Gastroesophageal sphincter (tissue), 4 donors: Measurements from ENCODE around the gene PIBF1. TPM values are rescaled to one million over a fixed set of nuclear protein-coding genes. Genes with fewer than 3 reads are reported as not detected.

Experiments used
- ATAC-seq: fragments of 150-250 bp; one replicate; pipeline ENCODE4 v1.9.1; 2016; ENCODE audit warnings: mild to moderate bottlenecking, moderate library complexity
- H3K27ac ChIP-seq, 4 donors: fragments of 200-600 bp; sonication (generic) in 3 of 4; 1 replicate in 3 of 4; 2 replicates in 1 of 4; pipeline ENCODE4 v1.5.1; 2016 to 2019
- H3K27me3 ChIP-seq: fragments of 200-600 bp; sonication (generic); one replicate; pipeline ENCODE4 v1.5.1; 2019
- H3K36me3 ChIP-seq, 2 donors: fragments of 200-600 bp; sonication (generic); one replicate each; pipeline ENCODE4 v1.5.1; 2019; ENCODE audit warnings: control low read depth in 1 of 2
- H3K4me1 ChIP-seq, 3 donors: fragments of 200-600 bp; sonication (generic); 1 replicate in 2 of 3; 2 replicates in 1 of 3; pipeline ENCODE4 v1.5.1; 2016 to 2019; ENCODE audit warnings: control low read depth in 2 of 3
- H3K4me3 ChIP-seq, 2 donors: fragments of 200-600 bp; sonication (generic); one replicate each; pipeline ENCODE4 v1.5.1; 2019; ENCODE audit warnings: mild to moderate bottlenecking in 1 of 2, moderate library complexity in 1 of 2
- H3K9me3 ChIP-seq, 3 donors: fragments of 200-600 bp; sonication (generic); one replicate each; pipeline ENCODE4 v1.5.1; 2017 to 2019; ENCODE audit warnings: control low read depth in 2 of 3
- EP300 ChIP-seq: sonication (generic); formaldehyde crosslinking; IDR thresholded peaks from one replicate; pipeline ENCODE4 v1.6.1; 2017; ENCODE audit warnings: antibody characterized with exemption, mild to moderate bottlenecking
- POLR2A ChIP-seq, 2 donors: fragments of 450-650 bp; IDR thresholded peaks; one replicate each; pipeline ENCODE4 v1.6.1; 2017; ENCODE audit warnings: antibody characterized with exemption in 2 of 2, mild to moderate bottlenecking in 2 of 2, moderate library complexity in 1 of 2
- POLR2AphosphoS5 ChIP-seq: sonication (generic); formaldehyde crosslinking; IDR thresholded peaks from one replicate; pipeline ENCODE4 v1.6.1; 2017; ENCODE audit warnings: antibody characterized with exemption
- WGBS, 2 donors: methylation state at CpG; one replicate each; pipeline ENCODE4 v1.1.5; 2018; ENCODE audit warnings: low coverage in 1 of 2; 5-methylcytosine and 5-hydroxymethylcytosine counted together
- total RNA-seq, 4 donors: library from RNA; depleted of rRNA; stranded (reverse); fragments of >200 nt; gene quantifications; one replicate each; pipeline ENCODE4 v1.1.0, GENCODE V29; 2016
- TF ChIP-seq, protein P1 (sequence below), 4 experiments: fragments of 200-600 bp in 2 of 4; fragments of 450-650 bp in 2 of 4; sonication (generic) in 1 of 4; IDR thresholded peaks; one replicate each; pipeline ENCODE4 v1.5.1; 2017 to 2019; ENCODE audit warnings: antibody characterized with exemption in 4 of 4, mild to moderate bottlenecking in 2 of 4, moderate library complexity in 2 of 4

Gene PIBF1
- total RNA-seq, 4 donors from 2014 or later, result 13.1 to 38.4 (median 22.3) TPM

DNA sequence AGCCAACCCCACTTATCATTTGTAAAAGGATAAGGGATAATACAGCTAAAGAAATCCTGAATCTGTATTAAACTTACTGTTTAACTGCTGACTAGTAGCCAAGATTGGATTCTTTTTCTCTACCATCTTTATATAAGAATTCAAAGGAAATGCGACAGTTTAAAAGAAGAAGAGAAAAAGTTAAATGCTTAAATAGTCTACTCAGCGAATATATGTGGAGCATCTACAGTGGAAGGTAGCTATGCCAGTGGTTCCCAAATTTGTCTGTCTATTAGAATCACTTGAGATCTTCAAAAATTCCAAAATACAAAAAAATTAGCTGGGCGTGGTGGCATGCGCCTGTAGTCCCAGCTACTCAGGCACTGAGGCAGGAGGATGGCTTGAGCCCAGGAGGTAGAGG is 216.1 kb downstream of the PIBF1 start:
- Histone ChIP-seq H3K4me1 (no peaks in the 10 kb centered on the region), H3K36me3 (peaks cover 0 to 22% of the 10 kb centered on the region in 2 donors), H3K9me3 (no peaks in the 10 kb centered on the region), H3K27me3 (no peaks in the 10 kb centered on the region), H3K27ac (no peak overlapping the region), H3K4me3 (no peak overlapping the region)
- ATAC-seq, result no peak
- no peak for TF ChIP-seq EP300
- TF ChIP-seq POLR2AphosphoS5, result no peak
- TF ChIP-seq POLR2A (IDR thresholded peaks at IDR 0.05), result no peak
- TF ChIP-seq, protein P1, sequence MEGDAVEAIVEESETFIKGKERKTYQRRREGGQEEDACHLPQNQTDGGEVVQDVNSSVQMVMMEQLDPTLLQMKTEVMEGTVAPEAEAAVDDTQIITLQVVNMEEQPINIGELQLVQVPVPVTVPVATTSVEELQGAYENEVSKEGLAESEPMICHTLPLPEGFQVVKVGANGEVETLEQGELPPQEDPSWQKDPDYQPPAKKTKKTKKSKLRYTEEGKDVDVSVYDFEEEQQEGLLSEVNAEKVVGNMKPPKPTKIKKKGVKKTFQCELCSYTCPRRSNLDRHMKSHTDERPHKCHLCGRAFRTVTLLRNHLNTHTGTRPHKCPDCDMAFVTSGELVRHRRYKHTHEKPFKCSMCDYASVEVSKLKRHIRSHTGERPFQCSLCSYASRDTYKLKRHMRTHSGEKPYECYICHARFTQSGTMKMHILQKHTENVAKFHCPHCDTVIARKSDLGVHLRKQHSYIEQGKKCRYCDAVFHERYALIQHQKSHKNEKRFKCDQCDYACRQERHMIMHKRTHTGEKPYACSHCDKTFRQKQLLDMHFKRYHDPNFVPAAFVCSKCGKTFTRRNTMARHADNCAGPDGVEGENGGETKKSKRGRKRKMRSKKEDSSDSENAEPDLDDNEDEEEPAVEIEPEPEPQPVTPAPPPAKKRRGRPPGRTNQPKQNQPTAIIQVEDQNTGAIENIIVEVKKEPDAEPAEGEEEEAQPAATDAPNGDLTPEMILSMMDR (IDR thresholded peaks at IDR 0.05), result no peak
- 92 to 95% methylated on average over 4 of the region's 4 CpGs for WGBS, 2 donors

DNA sequence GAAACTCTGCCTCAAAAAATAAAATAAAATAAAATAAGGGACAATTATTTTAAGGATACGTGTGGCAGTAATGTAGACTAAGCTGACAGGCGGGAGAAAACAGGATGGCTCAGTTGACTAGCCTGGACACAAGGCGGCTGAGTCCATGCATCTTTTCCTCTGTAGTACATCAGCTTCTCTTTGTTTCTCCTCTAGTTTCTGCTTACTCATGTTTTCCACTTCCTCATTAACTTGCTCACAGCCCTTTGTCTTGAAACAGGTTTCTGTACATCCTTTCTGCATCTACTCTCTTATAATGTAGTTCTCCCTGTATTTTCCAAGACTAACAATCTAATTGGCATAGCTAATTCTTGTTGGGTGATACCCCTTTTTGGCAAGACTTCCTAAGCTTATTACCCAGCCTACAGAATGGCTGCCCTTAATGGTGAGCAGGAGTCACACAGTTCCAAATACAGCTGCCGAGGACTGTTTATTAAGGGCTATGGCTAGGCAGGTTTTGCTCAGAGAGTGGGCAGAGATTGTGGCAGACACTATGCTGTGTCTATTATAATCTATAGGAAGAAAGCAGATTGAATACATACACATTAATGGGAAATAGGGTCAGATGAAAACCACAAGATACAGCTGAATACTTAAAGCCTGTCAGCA is 218.2 kb downstream of the PIBF1 start:
- no peaks in the 10 kb centered on the region for H3K27me3 ChIP-seq
- TF ChIP-seq EP300 (no peak), POLR2AphosphoS5 (no peak), POLR2A (IDR thresholded peaks at IDR 0.05) (no peak)
- TF ChIP-seq, protein P1 (IDR thresholded peaks at IDR 0.05), result no peak
- 77 to 78% methylated on average over 3 to 4 of the region's 4 CpGs for WGBS, 2 donors
- H3K4me3 ChIP-seq, result no peak overlapping the region
- no peaks in the 10 kb centered on the region for H3K4me1 ChIP-seq
- H3K36me3 ChIP-seq, result peaks cover 0 to 41% of the 10 kb centered on the region in 2 donors
- H3K9me3 ChIP-seq, result no peaks in the 10 kb centered on the region
- ATAC-seq, result no peak
- no peak overlapping the region for H3K27ac ChIP-seq

DNA sequence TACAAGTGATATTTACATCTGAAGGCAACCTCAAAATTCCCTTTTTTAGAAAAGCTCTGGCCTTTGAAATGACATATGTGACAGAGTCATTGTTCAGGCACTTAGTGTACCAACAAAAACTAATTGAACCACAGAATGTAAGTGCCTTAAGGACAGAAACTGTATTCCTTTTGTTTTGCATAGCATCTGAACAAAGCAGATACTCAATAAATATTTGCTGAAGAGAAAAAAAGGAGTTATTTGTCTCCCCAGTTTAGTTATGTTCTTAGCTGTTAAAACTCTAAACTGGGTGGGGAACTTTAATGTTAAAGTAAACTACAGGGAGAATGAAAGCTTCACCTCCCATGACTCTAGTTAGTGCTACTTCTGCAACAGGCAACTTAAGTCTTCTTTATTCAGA is 220.0 kb downstream of the PIBF1 start:
- H3K36me3 ChIP-seq, result peaks cover 0 to 41% of the 10 kb centered on the region in 2 donors
- H3K27ac ChIP-seq, result no peak overlapping the region
- no peaks in the 10 kb centered on the region for H3K9me3 ChIP-seq
- no peak for ATAC-seq
- H3K27me3 ChIP-seq, result no peaks in the 10 kb centered on the region
- no peaks in the 10 kb centered on the region for H3K4me1 ChIP-seq
- H3K4me3 ChIP-seq, result no peak overlapping the region
- TF ChIP-seq POLR2A (IDR thresholded peaks at IDR 0.05) (no peak), EP300 (no peak), POLR2AphosphoS5 (no peak)
- TF ChIP-seq, protein P1 (IDR thresholded peaks at IDR 0.05), result no peak

DNA sequence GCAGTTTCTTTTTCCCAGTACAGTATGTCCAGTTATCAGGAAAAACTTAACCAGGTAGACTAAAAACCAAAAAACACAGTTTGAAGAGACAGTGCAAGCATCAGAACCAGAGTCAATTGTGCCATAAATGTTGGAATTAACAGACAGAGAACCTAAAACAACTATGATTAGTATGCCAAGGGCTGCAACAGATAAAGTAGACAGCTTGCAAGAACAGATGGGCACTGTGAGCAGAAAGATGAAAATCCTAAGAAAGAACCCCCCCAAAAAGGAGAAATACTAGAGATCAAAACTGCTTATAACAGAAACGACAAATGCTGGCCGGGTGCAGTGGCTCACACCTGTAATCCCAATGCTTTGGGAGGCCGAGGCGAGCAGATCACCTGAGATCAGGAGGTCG is 229.8 kb downstream of the PIBF1 start:
- H3K4me1 ChIP-seq, result no peaks in the 10 kb centered on the region
- no peak overlapping the region for H3K4me3 ChIP-seq
- no peaks in the 10 kb centered on the region for H3K27me3 ChIP-seq
- peaks cover 0 to 48% of the 10 kb centered on the region in 2 donors for H3K36me3 ChIP-seq
- WGBS, 2 donors, result 88 to 97% methylated on average over 5 of the region's 5 CpGs
- H3K9me3 ChIP-seq, result no peaks in the 10 kb centered on the region
- H3K27ac ChIP-seq, result no peak overlapping the region
- no peak for ATAC-seq
- no peak for TF ChIP-seq EP300
- TF ChIP-seq, protein P1 (IDR thresholded peaks at IDR 0.05), result no peak
- no peak for TF ChIP-seq POLR2A (IDR thresholded peaks at IDR 0.05)
- no peak for TF ChIP-seq POLR2AphosphoS5

DNA sequence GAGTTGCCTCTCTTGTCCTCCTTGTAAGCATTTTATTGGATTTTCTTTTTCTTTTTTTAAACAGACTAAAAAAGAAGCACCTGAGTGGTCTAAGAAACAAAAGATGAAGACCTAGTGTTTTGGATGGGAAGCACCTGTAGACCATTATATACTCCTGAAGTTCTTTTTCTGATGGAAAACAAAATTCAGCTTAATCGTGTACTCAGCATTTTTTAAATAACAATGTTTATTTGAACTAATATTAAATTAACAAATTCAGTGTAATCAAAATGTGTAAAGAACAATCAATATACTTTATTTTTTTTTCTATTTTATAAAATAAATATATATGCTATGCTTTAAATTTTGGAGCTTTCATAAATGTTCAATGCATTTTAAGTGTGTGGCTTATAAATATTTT is 233.9 kb downstream of the PIBF1 start:
- no peak for ATAC-seq
- Histone ChIP-seq H3K27ac (no peak overlapping the region), H3K27me3 (no peaks in the 10 kb centered on the region), H3K4me1 (no peaks in the 10 kb centered on the region), H3K9me3 (no peaks in the 10 kb centered on the region), H3K4me3 (no peak overlapping the region), H3K36me3 (peaks cover 0 to 62% of the 10 kb centered on the region in 2 donors)
- WGBS, 2 donors, result 82 to 93% methylated on average over 1 of the region's 1 CpG
- TF ChIP-seq EP300, result no peak
- no peak for TF ChIP-seq POLR2AphosphoS5
- TF ChIP-seq, protein P1 (IDR thresholded peaks at IDR 0.05), result no peak
- TF ChIP-seq POLR2A (IDR thresholded peaks at IDR 0.05), result no peak
